Naive thymus-derived CD4-positive, alpha-beta T cell (primary cell): ENCODE data around the gene ALPK1. TPM values are rescaled to one million over a fixed set of nuclear protein-coding genes. Genes with fewer than 3 reads are reported as not detected.

Experiments
- ATAC-seq: fragments of 150-1000 bp; cut with Tn5 transposase; 2 replicates; pipeline ENCODE4 v1.10.0; 2021; ENCODE audit warnings: mild to moderate bottlenecking, moderate library complexity
- CTCF ChIA-PET: fragments of 350-600 bp; sonication (Branson Sonifier 250); formaldehyde crosslinking; loops from one replicate; lab custom pipeline; 2021; ENCODE audit warnings: antibody characterized with exemption; lab: Charles Lee
- POLR2A ChIA-PET: fragments of 350-600 bp; sonication (Branson Sonifier 250); formaldehyde crosslinking; loops from one replicate; lab custom pipeline; 2021; ENCODE audit warnings: antibody characterized with exemption, inconsistent platforms; lab: Charles Lee
- DNase-seq, 9 donors: peaks; one replicate each; pipeline versions ENCODE4 v3.0.0 to v3.0.0-alpha.2; 2020 to 2022; ENCODE audit warnings: mixed read lengths in 1 of 9
- H3K27ac ChIP-seq: one replicate; pipeline ENCODE4 v1.7.0; 2013; ENCODE audit warnings: mild to moderate bottlenecking, low read depth, low read length, moderate library complexity
- H3K27me3 ChIP-seq, 2 donors: one replicate each; pipeline ENCODE4 v1.7.0; 2013; ENCODE audit warnings: low read length in 2 of 2, mild to moderate bottlenecking in 2 of 2, moderate library complexity in 2 of 2; ENCODE audit not compliant: control insufficient read depth in 2 of 2, insufficient read depth in 2 of 2
- H3K36me3 ChIP-seq, 3 experiments: 1 replicate in 2 of 3; 2 replicates in 1 of 3; pipeline ENCODE4 v1.7.0; 2013; ENCODE audit warnings: low read length in 3 of 3, mild to moderate bottlenecking in 3 of 3, moderate library complexity in 1 of 3; ENCODE audit not compliant: insufficient read depth in 3 of 3, control insufficient read depth in 2 of 3
- H3K4me1 ChIP-seq, 2 donors: one replicate each; pipeline ENCODE4 v1.7.0; 2013; ENCODE audit warnings: low read length in 2 of 2, mild to moderate bottlenecking in 2 of 2, moderate library complexity in 1 of 2; ENCODE audit not compliant: control insufficient read depth in 2 of 2, insufficient read depth in 2 of 2
- H3K4me3 ChIP-seq: 2 replicates; pipeline ENCODE4 v1.7.0; 2013; ENCODE audit warnings: mild to moderate bottlenecking, low read length
- H3K9me3 ChIP-seq, 3 experiments: 1 replicate in 2 of 3; 2 replicates in 1 of 3; pipeline ENCODE4 v1.7.0; 2013; ENCODE audit warnings: low read length in 3 of 3; ENCODE audit not compliant: control insufficient read depth in 2 of 3
- H3K27ac Mint-ChIP-seq, 9 donors: one replicate each; pipeline ENCODE4 v1.8.0; 2020 to 2022; ENCODE audit warnings: mixed read lengths in 9 of 9, mild to moderate bottlenecking in 8 of 9, moderate library complexity in 5 of 9, inconsistent platforms in 2 of 9
- H3K27me3 Mint-ChIP-seq, 5 donors: one replicate each; pipeline ENCODE4 v1.8.0; 2021 to 2022; ENCODE audit warnings: mixed read lengths in 5 of 5, mild to moderate bottlenecking in 1 of 5
- H3K36me3 Mint-ChIP-seq, 5 donors: one replicate each; pipeline ENCODE4 v1.8.0; 2020 to 2022; ENCODE audit warnings: mixed read lengths in 5 of 5, mild to moderate bottlenecking in 3 of 5, inconsistent platforms in 1 of 5
- H3K4me1 Mint-ChIP-seq, 7 donors: one replicate each; pipeline ENCODE4 v1.8.0; 2020 to 2022; ENCODE audit warnings: mixed read lengths in 7 of 7, mild to moderate bottlenecking in 3 of 7, inconsistent platforms in 1 of 7
- H3K4me3 Mint-ChIP-seq, 10 donors: one replicate each; pipeline ENCODE4 v1.8.0; 2020 to 2022; ENCODE audit warnings: mild to moderate bottlenecking in 10 of 10, mixed read lengths in 10 of 10, moderate library complexity in 6 of 10, inconsistent platforms in 2 of 10
- H3K9me3 Mint-ChIP-seq, 11 donors: one replicate each; pipeline ENCODE4 v1.8.0; 2020 to 2022; ENCODE audit warnings: mixed read lengths in 11 of 11, mild to moderate bottlenecking in 4 of 11, inconsistent platforms in 1 of 11, moderate library complexity in 1 of 11
- intact Hi-C, 2 donors: fragments of 100-400 bp; cut with micrococcal nuclease; formaldehyde crosslinking; loops; one replicate each; pipeline ENCODE4 v1.15.1; 2023
- polyA plus RNA-seq, 2 donors: library from polyadenylated mRNA; unstranded; fragments of 300-500 nt; fragmentation: Illumina TruSeq; gene quantifications; one replicate each; pipeline ENCODE4 v1.2.3, GENCODE V29; 2021
- total RNA-seq, 6 experiments: library from RNA in 5 of 6; stranded (reverse) in 5 of 6; gene quantifications; 1 replicate in 5 of 6; 2 replicates in 1 of 6; pipeline ENCODE4 v1.2.3 and lab custom pipeline; 2021 to 2026

Gene ALPK1
- total and polyA plus RNA-seq, 7 experiments from 2014 or later, result 5.0 to 35.0 (median 18.8) TPM

- no peak overlapping the region for H3K4me3 Mint-ChIP-seq
- H3K9me3 ChIP-seq, result no peaks in the 10 kb centered on the region
- intact Hi-C loops, result no loop called here
- no peak overlapping the region for H3K27ac ChIP-seq
- H3K4me1 Mint-ChIP-seq, result peaks cover 0 to 28% (median 0%) of the 10 kb centered on the region in 7 donors
- no peak overlapping the region for H3K4me3 ChIP-seq
- ATAC-seq (no peak), DNase-seq (no peak)
- peaks cover 0 to 3% (median 0%) of the 10 kb centered on the region in 11 donors for H3K9me3 Mint-ChIP-seq
- POLR2A ChIA-PET, result interaction anchor here (0.7 kb wide), 1 partner anchor 16 kb away, joined by 3 read pairs; no protein-coding TSS in a partner anchor
- H3K36me3 Mint-ChIP-seq, result peaks cover 0 to 22% (median under 1%) of the 10 kb centered on the region in 5 donors
- H3K27me3 ChIP-seq, result no peaks in the 10 kb centered on the region
- peak overlapping the region in 4 of 9 donors; percentile 13 to 46 (median 34) for H3K27ac Mint-ChIP-seq
- peaks cover 0 to 5% (median 4%) of the 10 kb centered on the region in 3 experiments for H3K36me3 ChIP-seq
- CTCF ChIA-PET, result interaction anchor here (0.7 kb wide), 1 partner anchor 17 kb away, joined by 5 read pairs; no protein-coding TSS in a partner anchor
- H3K4me1 ChIP-seq, result peaks cover 0 to 6% of the 10 kb centered on the region in 2 donors
- no peaks in the 10 kb centered on the region for H3K27me3 Mint-ChIP-seq
These were observed 27.1 kb upstream of the ALPK1 start for GRCh38 chr4:112270051-112270450.

- H3K4me3 ChIP-seq, result no peak overlapping the region
- Mint-ChIP-seq H3K27ac (peak overlapping the region in 2 of 9 donors; percentile 13 to 46), H3K4me1 (peaks cover 0 to 31% (median 3%) of the 10 kb centered on the region in 7 donors), H3K27me3 (no peaks in the 10 kb centered on the region), H3K9me3 (peaks cover 0 to 3% (median 0%) of the 10 kb centered on the region in 11 donors), H3K4me3 (no peak overlapping the region), H3K36me3 (peaks cover 0 to 24% (median 7%) of the 10 kb centered on the region in 5 donors)
- no peaks in the 10 kb centered on the region for H3K9me3 ChIP-seq
- H3K36me3 ChIP-seq, result peaks cover 0 to 5% (median 3%) of the 10 kb centered on the region in 3 experiments
- no peak for ATAC-seq
- intact Hi-C loops, result no loop called here
- peaks cover 0 to 6% of the 10 kb centered on the region in 2 donors for H3K4me1 ChIP-seq
- no peaks in the 10 kb centered on the region for H3K27me3 ChIP-seq
- CTCF ChIA-PET, result no interaction called here
- POLR2A ChIA-PET, result interaction anchor here (0.6 to 2.7 kb wide), 3 partner anchors 15 to 82 kb away, joined by 3 to 6 read pairs (median 4); partner anchors contain the start of gene TIFA
- no peak overlapping the region for H3K27ac ChIP-seq
- DNase-seq, result no peak
These were observed 26.3 kb upstream of the ALPK1 start for GRCh38 chr4:112270640-112271421.

DNA sequence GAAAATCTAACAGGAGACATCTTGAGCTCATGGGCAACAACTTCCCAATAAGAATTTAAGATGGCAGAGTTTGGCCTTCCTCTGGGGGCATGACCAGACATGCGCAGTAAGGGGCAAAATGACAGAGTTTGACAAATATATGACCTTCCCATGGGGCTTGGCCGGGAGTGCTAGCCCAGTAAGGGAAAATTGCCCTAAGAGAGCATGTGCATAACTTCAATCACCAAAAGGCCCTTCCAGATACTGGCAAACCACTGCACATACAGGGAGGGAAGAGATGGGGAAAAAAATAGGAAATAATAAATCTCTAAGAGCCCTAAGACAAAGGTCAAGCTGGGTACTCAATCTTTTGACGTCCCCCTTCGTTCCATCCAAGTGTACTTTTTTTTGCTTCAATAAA, 24.9 kb upstream of the ALPK1 start:
- CTCF ChIA-PET, result no interaction called here
- H3K4me3 ChIP-seq, result no peak overlapping the region
- H3K9me3 Mint-ChIP-seq, result peaks cover 0 to 3% (median 0%) of the 10 kb centered on the region in 11 donors
- no peaks in the 10 kb centered on the region for H3K27me3 Mint-ChIP-seq
- H3K27ac Mint-ChIP-seq, result peak overlapping the region in 4 of 9 donors; percentile 6 to 38 (median 13)
- no peak overlapping the region for H3K27ac ChIP-seq
- ATAC-seq (no peak), DNase-seq (no peak)
- H3K4me1 ChIP-seq, result peaks cover 0 to 6% of the 10 kb centered on the region in 2 donors
- no peaks in the 10 kb centered on the region for H3K9me3 ChIP-seq
- POLR2A ChIA-PET, result interaction anchor here (1.8 to 2.7 kb wide), 2 partner anchors 13 to 40 kb away, joined by 4 to 6 read pairs; partner anchors contain the start of gene TIFA
- intact Hi-C loops, result no loop called here
- H3K36me3 Mint-ChIP-seq, result peaks cover 0 to 30% (median 15%) of the 10 kb centered on the region in 5 donors
- H3K36me3 ChIP-seq, result peaks cover 0 to 5% (median 0%) of the 10 kb centered on the region in 3 experiments
- no peak overlapping the region for H3K4me3 Mint-ChIP-seq
- H3K27me3 ChIP-seq, result no peaks in the 10 kb centered on the region
- peaks cover 0 to 34% (median 8%) of the 10 kb centered on the region in 7 donors for H3K4me1 Mint-ChIP-seq

DNA sequence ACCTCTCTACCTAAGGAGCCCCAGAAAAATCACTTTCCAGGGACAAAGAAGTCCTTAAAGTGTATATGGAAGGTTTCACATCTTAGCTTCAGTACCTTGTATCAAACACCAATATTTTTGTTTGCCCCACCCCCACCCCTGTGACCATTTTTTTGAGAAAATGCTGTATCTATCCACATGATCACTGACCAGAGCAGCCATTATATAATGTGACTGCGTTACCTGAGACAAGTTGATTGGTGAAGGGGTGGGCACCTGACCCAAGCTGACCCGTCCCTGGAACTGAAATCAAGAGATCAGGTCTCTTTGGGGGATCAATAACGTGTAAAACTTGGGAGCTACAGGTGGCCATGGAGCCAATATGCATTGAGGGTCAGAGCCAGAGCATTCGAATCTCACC, 22.2 kb upstream of the ALPK1 start:
- peak overlapping the region in 1 of 9 donors; percentile 23 for H3K27ac Mint-ChIP-seq
- Histone ChIP-seq H3K9me3 (no peaks in the 10 kb centered on the region), H3K4me1 (peaks cover 0 to 6% of the 10 kb centered on the region in 2 donors), H3K4me3 (no peak overlapping the region), H3K36me3 (no peaks in the 10 kb centered on the region), H3K27ac (no peak overlapping the region), H3K27me3 (no peaks in the 10 kb centered on the region)
- H3K4me3 Mint-ChIP-seq, result no peak overlapping the region
- ChIA-PET POLR2A (interaction anchor here (1.7 kb wide), 1 partner anchor 11 kb away, joined by 10 read pairs; the partner anchor contains the start of gene TIFA), CTCF (no interaction called here)
- H3K36me3 Mint-ChIP-seq, result peaks cover 4 to 35% (median 22%) of the 10 kb centered on the region in 5 donors
- ATAC-seq, result no peak
- H3K27me3 Mint-ChIP-seq, result no peaks in the 10 kb centered on the region
- no peak for DNase-seq
- peaks cover 13 to 52% (median 16%) of the 10 kb centered on the region in 7 donors for H3K4me1 Mint-ChIP-seq
- peaks cover 0 to 3% (median 0%) of the 10 kb centered on the region in 11 donors for H3K9me3 Mint-ChIP-seq
- intact Hi-C loops, result no loop called here

GRCh38 chr4:112276113-112276512, 21.1 kb upstream of the ALPK1 start:
- Mint-ChIP-seq H3K27ac (peak overlapping the region in 4 of 9 donors; percentile 1 to 39 (median 23)), H3K36me3 (peaks cover 4 to 35% (median 22%) of the 10 kb centered on the region in 5 donors), H3K4me1 (peaks cover 6 to 59% (median 24%) of the 10 kb centered on the region in 7 donors), H3K9me3 (no peaks in the 10 kb centered on the region), H3K27me3 (no peaks in the 10 kb centered on the region), H3K4me3 (no peak overlapping the region)
- H3K9me3 ChIP-seq, result no peaks in the 10 kb centered on the region
- intact Hi-C loops, result no loop called here
- ChIA-PET CTCF (no interaction called here), POLR2A (interaction anchor here (1.2 to 1.4 kb wide), 2 partner anchors 10 to 24 kb away, joined by 3 to 5 read pairs; partner anchors contain the start of gene TIFA)
- no peak overlapping the region for H3K27ac ChIP-seq
- H3K4me1 ChIP-seq, result peaks cover 0 to 6% of the 10 kb centered on the region in 2 donors
- ATAC-seq, result no peak
- no peaks in the 10 kb centered on the region for H3K36me3 ChIP-seq
- DNase-seq, result no peak
- H3K27me3 ChIP-seq, result no peaks in the 10 kb centered on the region
- H3K4me3 ChIP-seq, result no peak overlapping the region

GRCh38 chr4:112277220-112277619, 19.9 kb upstream of the ALPK1 start:
- H3K27me3 ChIP-seq, result no peaks in the 10 kb centered on the region
- ATAC-seq, result no peak
- H3K4me1 Mint-ChIP-seq, result peaks cover 15 to 63% (median 35%) of the 10 kb centered on the region in 7 donors
- no peak overlapping the region for H3K27ac ChIP-seq
- DNase-seq, result no peak
- no peak overlapping the region for H3K4me3 Mint-ChIP-seq
- H3K36me3 ChIP-seq, result no peaks in the 10 kb centered on the region
- no peaks in the 10 kb centered on the region for H3K27me3 Mint-ChIP-seq
- peaks cover 0 to 6% of the 10 kb centered on the region in 2 donors for H3K4me1 ChIP-seq
- ChIA-PET CTCF (no interaction called here), POLR2A (interaction anchor here (1.2 to 1.4 kb wide), 2 partner anchors 9 to 23 kb away, joined by 3 to 5 read pairs; partner anchors contain the start of gene TIFA)
- intact Hi-C loops, result loop anchor here (1.0 kb wide), 1 partner anchor 8 kb away; the partner anchor contains the start of gene TIFA (in 2 of the 2)
- H3K36me3 Mint-ChIP-seq, result peaks cover 11 to 38% (median 29%) of the 10 kb centered on the region in 5 donors
- peak overlapping the region in 8 of 9 donors; percentile 38 to 84 (median 62) for H3K27ac Mint-ChIP-seq
- no peak overlapping the region for H3K4me3 ChIP-seq
- peaks cover 0 to 7% (median 0%) of the 10 kb centered on the region in 11 donors for H3K9me3 Mint-ChIP-seq
- no peaks in the 10 kb centered on the region for H3K9me3 ChIP-seq
